OCI-LY3 (cell line): ENCODE data around the gene BCO1.

Experiments
- CTCF ChIP-seq: fragments of 200-600, 300-600 bp; sonication (generic); IDR thresholded peaks from 2 replicates; pipeline ENCODE4 v1.5.1; 2014; ENCODE audit warnings: antibody characterized with exemption, low read length, low read depth
- EZH2phosphoT487 ChIP-seq: fragments of 200-600 bp; shearing (Covaris generic); IDR thresholded peaks from 2 replicates; pipeline ENCODE4 v1.6.1; 2018; ENCODE audit warnings: antibody characterized with exemption, mixed run types, low read depth

- TF ChIP-seq CTCF, result no peak
- no peak for TF ChIP-seq EZH2phosphoT487
These were observed 40.0 kb downstream of the BCO1 start for GRCh38 chr16:81278526-81278925.
